Activated CD4-positive, CD25-positive, alpha-beta regulatory T cell treated with anti-CD3 and anti-CD28 coated beads, Interleukin-2, amount 50 U/mL, for 24 hours (primary cell): Measurements from ENCODE around the gene IL1A.

Experiments used
- ATAC-seq, 2 donors: fragments of 150-1000 bp; cut with Tn5 transposase; one replicate each; pipeline ENCODE4 v1.10.0; 2021; ENCODE audit warnings: mild to moderate bottlenecking in 1 of 2, moderate library complexity in 1 of 2

Gene IL1A

DNA sequence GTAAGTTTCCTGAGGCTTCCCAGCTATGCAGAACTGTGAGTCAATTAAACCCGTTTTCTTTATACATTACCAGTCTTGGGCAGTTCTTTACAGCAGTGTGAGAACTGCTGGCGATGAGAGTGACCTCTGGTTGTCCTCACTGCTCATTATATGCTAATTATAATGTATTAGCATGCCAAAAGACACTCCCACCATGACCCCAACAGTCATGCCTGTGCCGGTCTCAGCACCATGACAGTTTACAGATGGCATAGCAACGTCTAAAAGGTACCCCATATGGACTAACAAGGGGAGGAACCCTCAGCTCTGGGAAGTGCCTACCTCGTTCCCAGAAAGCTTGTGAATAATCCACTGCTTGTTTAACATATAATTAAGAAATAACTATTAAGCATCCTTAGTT is 8.1 kb upstream of the IL1A start:
- no peak for ATAC-seq

DNA sequence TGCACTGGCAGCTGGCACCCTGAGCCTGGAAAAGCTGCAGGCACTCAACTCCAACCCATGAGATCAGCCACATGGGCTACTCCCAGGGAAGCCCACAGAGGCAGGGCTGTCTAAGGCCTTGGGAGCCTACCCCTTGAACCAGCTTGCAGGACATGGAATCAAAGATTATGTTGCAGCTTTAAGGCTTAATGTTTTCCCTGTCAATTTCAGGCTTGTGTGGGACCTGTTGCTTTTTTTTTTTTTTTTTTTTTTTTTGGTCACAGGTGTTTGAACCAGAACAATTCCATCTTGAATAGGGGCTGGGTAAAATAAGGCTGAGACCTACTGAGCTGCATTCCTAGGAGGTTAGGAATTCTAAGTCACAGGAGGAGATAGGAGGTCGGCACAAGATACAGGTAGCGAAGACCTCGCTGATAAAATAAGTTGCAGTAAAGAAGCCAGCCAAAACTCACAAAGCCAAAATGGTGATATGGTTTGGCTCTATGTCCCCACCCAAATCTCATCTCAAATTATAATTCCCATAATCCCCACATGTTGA is 7.5 kb upstream of the IL1A start:
- ATAC-seq: no peak

DNA sequence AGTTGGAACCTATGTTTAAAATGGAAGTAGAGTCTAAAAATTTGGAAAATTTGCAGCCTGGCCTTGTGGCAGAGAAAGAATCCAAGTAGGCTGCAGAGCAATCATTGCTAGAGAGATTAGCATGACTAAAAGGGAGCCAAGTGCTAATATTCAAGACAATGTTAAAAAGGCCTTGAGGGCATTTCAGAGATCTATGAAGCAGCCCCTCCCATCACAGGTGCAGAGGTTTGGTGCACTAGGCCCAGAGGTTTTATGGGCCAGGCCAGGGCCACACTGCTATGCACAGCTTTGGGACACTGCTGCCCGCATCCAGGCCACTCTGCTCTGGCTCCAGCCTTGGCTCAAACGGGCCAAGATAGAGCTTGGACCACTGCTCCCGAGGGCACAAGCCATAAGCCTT is 6.7 kb upstream of the IL1A start:
- ATAC-seq: no peak

DNA sequence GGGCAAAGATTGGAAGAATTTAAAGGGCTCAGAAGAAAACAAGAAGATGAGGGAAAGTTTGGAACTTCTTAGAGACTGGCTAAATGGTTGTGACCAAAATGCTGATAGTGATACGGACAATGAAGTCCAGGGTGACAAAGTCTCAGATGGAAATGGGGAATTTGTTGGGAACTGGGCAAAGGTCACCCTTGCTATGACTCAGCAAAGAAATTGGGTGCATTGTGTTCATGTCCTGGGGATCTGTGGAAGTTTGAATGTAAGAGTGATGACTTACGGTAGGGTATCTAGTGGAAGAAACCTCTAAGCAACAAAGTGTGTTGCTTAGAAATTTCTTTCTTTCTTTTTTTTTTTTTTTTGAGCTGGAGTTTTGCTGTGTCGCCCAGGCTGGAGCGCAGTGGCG is 6.0 kb upstream of the IL1A start:
- no peak for ATAC-seq

DNA sequence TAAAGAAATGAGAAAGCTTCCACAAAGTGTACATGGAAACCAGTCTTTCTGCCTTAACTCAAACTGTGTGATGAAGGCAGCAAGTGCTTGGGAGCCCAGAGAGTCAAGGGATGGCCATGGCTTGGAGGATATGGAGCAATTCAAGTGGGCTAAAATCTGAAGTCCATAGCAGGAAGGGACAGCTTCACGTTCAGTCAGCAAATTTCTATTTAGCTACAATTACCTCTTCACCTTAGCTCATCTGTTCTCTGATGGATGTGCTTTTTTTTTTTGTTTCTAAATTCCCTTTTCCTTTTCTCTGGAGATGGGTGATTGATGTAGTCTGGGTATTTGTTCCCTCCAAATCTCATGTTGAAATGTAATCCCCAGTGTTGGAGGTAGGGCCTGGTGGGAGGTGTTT is 4.9 kb upstream of the IL1A start:
- no peak for ATAC-seq

DNA sequence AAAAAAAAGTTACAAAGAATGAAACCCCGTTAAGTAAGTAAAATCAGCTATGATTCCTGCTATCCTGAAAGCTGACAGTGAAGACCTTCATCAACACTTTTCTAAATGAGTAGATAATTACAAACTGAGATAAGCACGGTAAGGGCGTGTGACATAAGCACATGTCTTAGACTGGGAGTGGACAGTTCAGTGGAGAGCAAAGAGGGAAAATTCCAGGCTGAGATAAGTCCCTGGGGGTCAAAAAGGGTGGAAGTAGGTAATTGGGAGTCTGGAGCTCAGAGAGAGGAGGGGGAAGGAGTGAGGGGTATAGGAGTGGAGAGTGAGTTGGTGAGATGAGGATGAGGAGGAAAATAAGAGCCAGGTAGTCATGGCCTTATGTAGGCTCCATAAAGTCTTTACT is 4.4 kb upstream of the IL1A start:
- ATAC-seq: no peak

DNA sequence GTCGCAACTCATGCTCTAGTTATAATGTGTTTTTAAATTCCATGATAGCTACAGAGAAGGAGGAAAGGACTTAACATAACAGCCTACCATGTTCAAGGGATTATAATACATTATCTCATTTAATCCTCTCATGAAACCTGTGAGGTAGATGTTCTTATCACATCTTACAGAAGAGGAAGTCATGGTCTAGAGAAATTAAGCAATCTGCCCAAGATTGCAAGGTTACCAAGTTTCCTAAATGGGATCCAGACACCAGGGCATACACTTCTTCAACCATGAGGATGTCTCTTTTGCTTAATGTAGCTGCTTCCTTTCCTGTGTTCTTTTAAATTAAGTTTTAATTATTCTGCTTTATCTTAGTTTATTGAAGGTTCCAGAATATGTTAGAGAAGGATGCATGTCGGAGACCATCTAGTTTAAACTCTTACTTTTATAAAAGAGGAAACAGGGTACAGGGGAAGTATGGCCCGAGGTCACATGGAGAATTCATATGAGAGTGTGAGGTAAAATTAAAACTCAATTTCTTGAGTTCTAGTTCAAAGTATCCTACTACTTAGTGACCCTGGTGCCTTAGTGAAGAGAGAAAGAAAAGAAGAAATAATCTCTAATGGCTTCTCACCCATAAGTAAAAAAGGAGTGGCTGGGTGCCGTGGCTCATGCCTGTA is 3.6 kb upstream of the IL1A start:
- ATAC-seq: no peak

DNA sequence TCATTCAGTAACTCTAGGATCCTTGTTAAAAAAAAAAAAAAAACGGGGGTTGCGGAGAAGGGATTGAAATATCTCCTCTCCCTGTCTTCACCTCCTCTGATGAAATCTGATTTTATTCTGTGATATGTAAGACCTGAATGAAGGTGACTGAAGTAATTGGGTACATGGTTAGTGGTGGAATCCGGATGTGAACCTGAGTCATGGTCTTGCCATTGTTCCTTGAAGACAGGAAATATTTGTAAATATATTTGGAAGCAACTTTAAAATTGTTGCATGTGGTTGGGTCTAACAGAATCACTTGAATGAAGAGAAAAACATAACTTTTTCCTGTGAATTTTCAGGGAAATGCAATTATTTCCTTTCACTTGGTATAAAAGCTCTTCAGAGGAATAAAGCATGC is 3.0 kb upstream of the IL1A start:
- ATAC-seq: no peak

DNA sequence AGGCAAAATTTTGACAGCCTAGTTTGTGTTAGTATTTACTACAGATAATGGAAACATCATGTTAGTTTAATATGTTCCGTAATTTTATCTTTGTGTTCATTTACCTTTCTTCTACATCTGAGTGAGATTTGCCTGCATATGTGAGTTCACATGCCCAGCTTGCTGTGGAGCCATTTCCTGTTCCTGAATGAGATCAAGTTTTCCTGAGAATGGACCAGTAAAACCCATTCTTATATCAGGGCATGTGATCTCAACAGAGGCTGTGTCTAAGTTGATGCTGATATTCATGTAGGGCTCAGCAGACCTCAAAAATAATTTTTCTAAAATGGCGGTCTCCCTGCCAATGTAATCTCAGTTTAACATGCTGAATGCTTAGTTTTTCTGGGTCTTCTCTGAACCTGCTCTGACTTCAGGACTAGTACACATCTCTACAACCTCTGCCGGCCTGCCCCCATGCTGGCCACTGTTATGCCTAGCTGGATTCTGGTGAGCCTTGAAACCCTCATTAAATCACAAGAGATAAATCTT is 1.0 kb downstream of the IL1A start:
- no peak for ATAC-seq

DNA sequence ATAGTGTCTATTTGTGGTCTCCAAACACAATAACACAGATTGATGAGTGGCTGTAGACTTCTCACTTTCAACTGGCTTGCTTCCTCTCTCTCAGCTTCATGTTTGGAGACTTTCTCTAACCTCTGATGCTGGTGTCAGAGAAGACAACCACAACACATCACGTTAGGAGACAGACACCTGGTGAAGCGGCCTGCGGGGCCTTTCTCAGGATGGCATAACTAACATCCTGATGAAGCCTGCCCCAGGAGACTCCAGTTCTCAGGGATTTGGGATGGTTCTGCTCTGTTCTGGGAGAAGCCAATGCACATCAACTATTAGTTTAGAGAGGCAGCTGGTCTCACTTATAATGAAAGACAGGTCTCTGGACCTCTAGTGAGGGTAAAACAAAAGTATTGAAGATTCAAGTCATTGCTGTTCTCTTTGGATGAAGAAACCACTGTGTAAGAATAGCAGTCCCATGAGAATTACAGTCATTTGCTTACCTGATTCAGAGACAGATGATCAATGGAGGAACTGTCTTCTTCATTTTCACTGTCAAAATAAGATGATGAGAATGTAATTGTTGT is 2.0 kb downstream of the IL1A start:
- no peak for ATAC-seq

DNA sequence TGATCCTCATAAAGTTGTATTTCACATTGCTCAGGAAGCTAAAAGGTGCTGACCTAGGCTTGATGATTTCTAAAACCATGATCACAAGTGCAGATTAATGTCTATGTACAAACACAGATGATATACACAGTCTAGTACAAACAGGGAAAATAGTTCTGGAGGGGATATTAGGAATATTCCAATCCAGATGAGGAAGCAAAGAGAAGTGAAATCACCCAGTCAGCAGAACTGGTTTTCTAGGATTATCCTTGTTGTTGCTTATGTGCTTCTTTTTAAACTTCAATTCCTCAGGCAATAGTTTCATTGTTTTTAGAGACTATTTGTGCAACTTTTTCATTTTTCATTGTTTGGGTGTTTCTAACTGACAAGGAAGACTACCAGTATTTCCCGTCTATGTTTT is 4.7 kb downstream of the IL1A start:
- ATAC-seq: no peak

DNA sequence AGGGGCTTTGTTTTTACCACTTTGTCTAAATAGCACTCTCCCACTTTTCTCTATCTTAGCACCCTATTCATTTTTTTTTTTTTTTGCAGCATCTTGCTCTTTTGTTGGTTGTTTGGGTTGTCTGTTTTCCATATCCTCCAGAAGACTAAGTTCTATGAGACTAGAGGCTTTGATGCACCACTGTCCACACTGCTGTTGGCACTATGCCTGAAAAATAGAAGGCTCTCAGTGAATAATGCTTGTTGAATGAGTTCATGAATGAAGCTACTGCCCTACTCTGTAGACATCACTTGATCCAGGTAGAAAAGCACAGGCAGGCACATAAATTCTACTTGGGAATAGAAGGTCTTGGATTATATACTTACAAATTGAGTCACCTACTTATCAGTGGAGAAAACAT is 7.3 kb downstream of the IL1A start:
- ATAC-seq: no peak

DNA sequence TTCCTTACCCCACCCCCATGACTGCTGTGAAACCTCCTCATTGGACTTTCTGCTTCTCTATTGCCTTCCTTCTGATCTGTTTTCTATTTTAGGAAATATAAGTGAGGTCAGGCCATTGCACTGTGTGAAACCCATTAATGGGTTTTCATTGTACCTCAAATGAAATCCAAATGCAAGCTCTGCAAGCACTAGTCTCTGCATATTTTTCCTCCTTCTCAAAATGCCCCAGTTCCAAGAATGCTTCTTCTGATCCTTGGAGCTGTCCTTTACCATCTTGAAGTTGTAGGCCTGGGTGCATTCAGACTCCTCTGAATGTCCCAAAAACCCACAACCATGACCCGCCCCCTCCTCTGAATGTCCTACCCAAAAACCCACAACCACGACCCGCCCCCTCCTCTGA is 8.2 kb downstream of the IL1A start:
- ATAC-seq: no peak

DNA sequence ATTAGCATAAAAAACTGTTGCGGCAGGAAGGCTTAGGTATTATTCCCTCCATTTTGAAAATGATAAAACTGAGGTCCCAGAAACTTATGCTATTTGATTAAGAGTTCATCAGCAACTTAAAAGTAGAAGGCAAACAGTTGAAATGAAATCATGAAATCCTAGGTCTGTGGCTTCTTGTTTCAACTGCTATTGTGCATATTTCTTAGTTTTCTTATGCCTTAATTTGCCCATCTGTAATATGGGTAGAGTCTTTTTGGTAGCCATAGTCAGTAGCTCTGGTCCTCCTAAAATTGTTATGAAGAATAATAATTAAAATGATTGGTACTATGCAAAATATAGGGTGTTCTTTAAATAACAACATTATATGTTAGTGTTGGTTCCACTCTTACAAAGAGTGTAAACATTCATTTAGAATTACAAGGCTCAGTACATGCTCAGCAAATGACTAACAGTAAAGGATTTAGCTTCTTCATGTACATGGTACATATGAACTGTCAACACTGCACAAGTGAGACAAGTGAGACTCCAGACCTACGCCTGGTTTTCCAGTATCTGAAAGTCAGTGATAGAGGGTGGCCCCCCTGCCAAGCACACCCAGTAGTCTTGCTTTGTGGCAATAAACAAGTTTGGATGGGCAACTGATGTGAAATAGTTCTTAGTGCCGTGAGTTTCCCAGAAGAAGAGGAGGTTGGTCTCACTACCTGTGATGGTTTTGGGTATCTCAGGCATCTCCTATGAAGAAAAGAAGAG is 9.6 kb downstream of the IL1A start:
- ATAC-seq: no peak

DNA sequence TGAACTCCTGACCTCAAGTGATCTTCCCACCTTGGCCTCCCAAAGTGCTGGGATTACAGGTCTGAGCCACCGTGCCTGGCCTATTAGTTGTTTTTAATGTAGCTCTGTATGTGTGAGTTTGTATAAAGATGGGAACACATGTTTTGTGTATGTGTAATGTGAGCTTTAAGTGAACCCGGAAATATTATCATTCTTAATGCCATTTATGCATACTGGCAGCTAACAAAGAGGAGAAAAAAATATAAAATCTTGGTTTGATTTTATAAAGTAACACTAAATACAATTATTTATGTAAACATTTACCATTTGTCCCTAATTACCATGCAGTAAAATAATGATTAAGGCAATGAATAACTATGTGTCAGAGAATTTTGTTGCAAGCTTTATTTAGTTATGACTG is 10.7 kb downstream of the IL1A start:
- no peak for ATAC-seq

DNA sequence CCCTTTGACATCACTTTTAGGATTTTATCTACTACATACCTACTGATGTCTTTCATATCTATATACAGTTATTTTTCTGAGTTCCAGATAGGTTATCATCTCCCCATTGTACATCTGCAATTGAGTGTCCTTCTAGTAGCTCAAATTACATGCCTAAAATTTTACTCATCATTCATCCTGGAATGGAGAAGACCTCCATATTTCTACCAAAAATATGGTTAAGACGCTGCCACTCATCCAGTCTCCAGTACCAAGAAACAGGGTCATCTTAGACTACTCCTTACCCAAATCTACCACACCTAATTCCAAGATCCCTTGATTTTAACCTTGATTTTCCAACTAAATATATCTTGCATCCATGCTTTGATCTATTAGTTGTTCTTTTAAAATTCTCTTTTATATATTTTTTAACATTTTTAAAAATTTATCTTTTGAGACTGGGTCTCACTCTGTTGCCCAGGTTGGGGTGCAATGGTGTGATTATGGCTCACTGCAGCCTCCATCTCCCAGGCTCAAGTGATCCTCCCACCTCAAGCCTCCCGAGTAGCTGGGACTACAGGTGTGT is 11.3 kb downstream of the IL1A start:
- ATAC-seq: no peak

DNA sequence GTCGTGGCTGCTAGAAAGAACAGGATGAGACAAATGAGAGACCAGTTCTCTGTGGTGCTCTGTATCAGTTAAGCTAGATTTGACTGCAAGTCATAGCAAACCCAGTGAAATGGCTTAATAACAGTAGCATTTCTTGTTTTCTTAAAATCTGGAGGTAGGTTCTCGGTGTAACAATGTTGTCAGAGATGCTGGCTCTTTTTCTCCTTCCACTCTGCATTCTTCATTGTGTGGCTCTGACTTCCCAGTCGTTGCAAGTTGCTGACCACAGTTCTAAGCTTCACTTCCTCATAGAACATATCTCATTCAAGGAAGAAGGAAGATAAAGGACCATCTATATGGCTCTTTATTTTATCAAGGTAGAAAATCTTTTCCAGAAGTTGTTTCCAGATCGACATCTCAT is 12.0 kb downstream of the IL1A start:
- no peak for ATAC-seq

DNA sequence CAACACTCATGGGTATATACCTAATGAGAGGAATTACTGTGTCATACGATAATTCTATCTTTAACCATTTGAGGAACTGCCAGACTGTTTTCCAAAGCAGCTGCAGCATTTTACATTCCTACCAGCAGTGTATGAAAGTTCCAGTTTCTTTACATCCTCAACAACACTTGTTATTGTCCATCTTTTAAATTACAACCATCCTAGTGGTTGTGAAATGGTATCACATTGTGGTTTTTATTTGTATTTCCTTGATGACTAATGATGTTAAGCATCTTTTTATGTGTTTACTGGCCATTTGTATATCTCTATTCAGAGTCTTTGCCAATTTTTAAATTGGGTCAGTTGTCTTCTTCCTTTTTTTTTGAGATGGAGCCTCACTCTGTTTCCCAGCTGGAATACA is 15.9 kb downstream of the IL1A start:
- no peak for ATAC-seq

DNA sequence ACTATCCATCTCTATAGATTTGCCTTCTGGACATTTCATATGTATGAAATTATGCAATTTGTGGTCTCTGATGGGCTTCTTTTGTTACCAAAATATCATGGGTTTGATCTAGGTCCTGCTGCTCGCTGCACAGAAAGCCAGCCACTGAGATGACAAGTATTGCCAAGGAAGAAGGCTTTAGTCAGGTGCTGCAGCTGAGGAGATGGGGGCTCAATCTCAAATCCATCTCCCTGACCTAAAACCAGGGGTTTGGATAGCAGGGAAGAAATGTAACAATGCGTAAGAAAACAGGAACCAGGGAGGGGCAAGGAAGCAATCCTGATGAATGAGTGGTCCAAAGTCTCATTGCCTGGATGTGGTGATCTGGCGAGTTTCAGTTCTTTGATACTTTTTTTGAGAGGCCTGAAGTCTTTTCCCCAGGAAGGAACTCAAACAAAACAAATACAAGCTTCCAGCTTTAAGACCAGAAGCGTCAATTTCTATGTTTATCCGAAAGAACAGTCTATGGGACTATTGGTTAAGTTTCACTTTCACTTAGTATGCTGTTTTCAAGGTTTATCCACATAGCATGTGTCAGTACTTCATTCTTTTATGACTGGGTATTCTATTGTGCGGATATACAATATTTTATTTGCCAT is 16.5 kb downstream of the IL1A start:
- ATAC-seq: peak in 1 of 2 donors; percentile 18

DNA sequence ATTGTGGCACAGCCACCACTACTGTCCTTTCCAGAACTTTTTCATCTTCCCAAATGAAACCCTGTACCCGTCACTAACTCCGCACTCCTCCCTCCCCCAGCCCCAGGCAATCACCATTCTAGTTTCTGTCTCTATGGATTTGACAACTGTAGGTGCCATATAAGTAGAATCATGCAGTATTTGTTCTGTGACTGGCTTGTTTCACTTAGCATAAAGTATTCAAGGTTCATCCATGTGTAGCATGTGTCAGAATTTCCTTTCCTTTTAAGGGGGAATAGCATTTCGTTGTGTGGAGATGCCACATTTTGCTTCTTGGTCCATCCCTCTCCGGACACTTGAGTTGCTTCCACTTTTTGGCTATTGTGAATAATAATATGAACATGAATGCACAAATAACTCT is 19.0 kb downstream of the IL1A start:
- no peak for ATAC-seq

DNA sequence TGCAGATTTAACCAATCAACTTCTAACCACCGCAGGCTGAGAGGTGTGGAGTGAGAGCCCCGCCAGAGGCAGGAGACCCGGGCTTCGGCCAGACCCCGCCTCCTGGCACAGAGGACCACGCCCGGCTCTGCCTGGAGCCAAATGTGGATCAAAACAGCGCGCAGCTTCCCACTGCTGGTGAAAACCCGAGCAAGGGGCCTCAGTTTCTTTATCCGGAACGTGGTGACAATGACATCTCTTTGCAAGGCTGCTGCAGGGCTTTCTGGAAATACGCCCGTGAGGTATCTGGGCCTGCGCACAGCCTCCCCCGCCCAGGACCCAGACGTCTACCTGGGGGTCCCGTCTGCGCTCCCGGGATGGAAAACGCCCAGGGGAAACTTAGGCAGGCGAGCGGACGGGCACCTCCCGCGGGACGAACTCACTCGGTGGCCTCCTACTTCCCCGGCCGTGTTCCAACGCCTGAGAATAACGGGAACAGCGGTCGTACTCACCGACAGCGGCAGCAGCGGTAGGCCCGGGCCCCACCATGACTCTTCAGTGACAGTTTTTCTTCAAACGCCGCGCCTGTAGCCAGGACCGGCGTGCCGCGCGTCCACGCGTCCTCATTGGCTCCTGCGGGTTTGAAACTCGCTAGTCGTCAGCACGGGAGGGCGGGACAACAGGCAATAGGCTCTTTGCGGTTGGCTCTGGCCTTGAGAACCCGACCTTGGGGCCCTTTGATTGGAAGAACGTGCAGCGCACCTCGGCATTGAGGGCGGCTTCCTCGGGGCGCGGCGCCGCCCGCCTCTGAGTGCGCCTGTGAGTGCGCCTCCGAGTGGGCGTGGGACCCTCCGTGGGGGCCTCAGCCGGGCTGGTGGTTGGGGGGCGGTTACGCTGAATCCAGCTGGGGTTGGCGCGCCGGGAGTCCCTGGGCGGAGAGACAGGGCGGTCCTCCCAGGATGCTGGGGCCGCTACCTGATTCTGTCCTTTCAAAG is 19.9 kb downstream of the IL1A start, which contains the start of gene CKAP2L:
Gene CKAP2L, minus strand, starts transcription at position 539 of the 974 bp plus-strand sequence. Its CDS starts 11 bp downstream, at position 528.
- peak; percentile 98 for ATAC-seq

DNA sequence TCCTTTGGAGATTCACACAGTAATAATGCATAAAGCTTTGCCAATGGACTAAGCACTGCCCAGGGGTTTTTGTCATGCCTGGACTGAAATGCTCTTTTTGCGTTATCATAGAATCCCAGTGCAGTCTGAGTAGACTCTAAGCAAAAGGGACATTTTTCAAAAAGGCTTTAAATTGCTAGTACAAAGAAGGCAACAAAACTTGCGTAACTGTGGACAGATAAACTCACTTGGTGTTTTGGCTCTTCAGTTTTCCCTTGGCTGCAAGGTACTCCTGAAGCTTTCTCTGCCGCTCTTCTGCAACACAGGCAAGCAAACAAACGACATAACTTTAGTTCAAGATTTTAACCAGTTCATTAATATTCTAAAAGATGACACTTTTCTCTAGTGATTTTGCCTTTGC is 22.0 kb downstream of the IL1A start:
- ATAC-seq: no peak
